GM19023 (cell line): ENCODE measurements around the gene ITPR2.

ENCODE experiments used
- ATAC-seq: cut with Tn5 transposase; IDR thresholded peaks from one replicate; pipeline ENCODE4 v1.9.1; 2021; ENCODE audit warnings: mild to moderate bottlenecking, moderate library complexity; ENCODE audit not compliant: unreplicated experiment

The ITPR2 gene

GRCh38 chr12:26429070-26429691 lies 403.8 kb downstream of the ITPR2 start:
- ATAC-seq, result no peak

- ATAC-seq, result no peak
Measured at GRCh38 chr12:26428420-26428819, 404.6 kb downstream of the ITPR2 start.

GRCh38 chr12:26426652-26427051 lies 406.3 kb downstream of the ITPR2 start:
- no peak for ATAC-seq

- no peak for ATAC-seq
Measured at GRCh38 chr12:26425587-26426260, 407.3 kb downstream of the ITPR2 start.

- ATAC-seq, result peak; percentile 64
Measured at GRCh38 chr12:26422839-26423398, 410.1 kb downstream of the ITPR2 start.

- no peak for ATAC-seq
Measured at GRCh38 chr12:26416550-26416949, 416.4 kb downstream of the ITPR2 start.

- no peak for ATAC-seq
Measured at GRCh38 chr12:26410689-26411088, 422.3 kb downstream of the ITPR2 start.

- ATAC-seq, result no peak
Measured at GRCh38 chr12:26406813-26407212, 426.2 kb downstream of the ITPR2 start.

GRCh38 chr12:26406391-26406790 lies 426.6 kb downstream of the ITPR2 start:
- ATAC-seq, result no peak

- no peak for ATAC-seq
Measured at GRCh38 chr12:26403601-26404000, 429.4 kb downstream of the ITPR2 start.

- ATAC-seq, result no peak
Measured at GRCh38 chr12:26402648-26403047, 430.3 kb downstream of the ITPR2 start.

GRCh38 chr12:26401874-26402273 lies 431.1 kb downstream of the ITPR2 start:
- no peak for ATAC-seq

- no peak for ATAC-seq
Measured at GRCh38 chr12:26400627-26401026, 432.4 kb downstream of the ITPR2 start.

- no peak for ATAC-seq
Measured at GRCh38 chr12:26399381-26399780, 433.6 kb downstream of the ITPR2 start.

- ATAC-seq, result peak; percentile 85
Measured at GRCh38 chr12:26396402-26396801, 436.6 kb downstream of the ITPR2 start.

- no peak for ATAC-seq
Measured at GRCh38 chr12:26389343-26389742, 443.7 kb downstream of the ITPR2 start.

GRCh38 chr12:26384536-26384935 lies 448.5 kb downstream of the ITPR2 start:
- ATAC-seq, result no peak

- ATAC-seq, result no peak
Measured at GRCh38 chr12:26383041-26383440, 450.0 kb downstream of the ITPR2 start.

GRCh38 chr12:26380897-26381296 lies 452.1 kb downstream of the ITPR2 start:
- ATAC-seq, result no peak

GRCh38 chr12:26379777-26380467 lies 453.1 kb downstream of the ITPR2 start:
- no peak for ATAC-seq

GRCh38 chr12:26378711-26379110 lies 454.3 kb downstream of the ITPR2 start:
- ATAC-seq, result no peak
